C4-2B (cell line): ENCODE measurements around the gene RP9.

ENCODE experiments used
- H3K27ac ChIP-seq: fragments of 450-650 bp; 2 replicates; pipeline ENCODE4 v1.5.1; 2017
- CTCF ChIP-seq: fragments of 450-650 bp; conservative IDR thresholded peaks from 2 replicates; pipeline ENCODE4 v1.5.1; 2017; ENCODE audit warnings: mild to moderate bottlenecking
- ZFX ChIP-seq: fragments of 450-650 bp; IDR thresholded peaks from 2 replicates; pipeline ENCODE4 v1.6.1; 2017

RP9 gene

GRCh38 chr7:33059635-33060034 is 49.6 kb downstream of the RP9 start:
- TF ChIP-seq ZFX, result no peak
- no peak for TF ChIP-seq CTCF
- H3K27ac ChIP-seq, result no peak overlapping the region

- TF ChIP-seq CTCF (no peak), ZFX (no peak)
Measured at GRCh38 chr7:33055158-33055557, 54.0 kb downstream of the RP9 start.

GRCh38 chr7:33054261-33054964 is 54.8 kb downstream of the RP9 start:
- H3K27ac ChIP-seq, result no peak overlapping the region
- TF ChIP-seq ZFX (no peak), CTCF (no peak)

More at GRCh38 chr7:33055158-33055557, 54.0 kb downstream of the RP9 start:
- no peak overlapping the region for H3K27ac ChIP-seq

GRCh38 chr7:33053721-33054120 is 55.5 kb downstream of the RP9 start:
- TF ChIP-seq CTCF (no peak), ZFX (no peak)
- H3K27ac ChIP-seq, result no peak overlapping the region; the same call in 1 of the 2 replicates

GRCh38 chr7:33050535-33051318 is 58.5 kb downstream of the RP9 start:
- H3K27ac ChIP-seq, result no peak overlapping the region
- TF ChIP-seq ZFX (no peak), CTCF (peak; percentile 85)

GRCh38 chr7:33048704-33049103 is 60.5 kb downstream of the RP9 start:
- no peak for TF ChIP-seq ZFX
- no peak for TF ChIP-seq CTCF
- no peak overlapping the region for H3K27ac ChIP-seq

GRCh38 chr7:33048257-33048656 is 60.9 kb downstream of the RP9 start:
- TF ChIP-seq ZFX (no peak), CTCF (no peak)
- no peak overlapping the region for H3K27ac ChIP-seq
